Measurements from ENCODE around the gene CALML5. TPM values are rescaled to one million over a fixed set of nuclear protein-coding genes. Genes with fewer than 3 reads are reported as not detected.

CALML5 gene
- total RNA-seq, 4 donors from 2014 or later = not detected

DNA sequence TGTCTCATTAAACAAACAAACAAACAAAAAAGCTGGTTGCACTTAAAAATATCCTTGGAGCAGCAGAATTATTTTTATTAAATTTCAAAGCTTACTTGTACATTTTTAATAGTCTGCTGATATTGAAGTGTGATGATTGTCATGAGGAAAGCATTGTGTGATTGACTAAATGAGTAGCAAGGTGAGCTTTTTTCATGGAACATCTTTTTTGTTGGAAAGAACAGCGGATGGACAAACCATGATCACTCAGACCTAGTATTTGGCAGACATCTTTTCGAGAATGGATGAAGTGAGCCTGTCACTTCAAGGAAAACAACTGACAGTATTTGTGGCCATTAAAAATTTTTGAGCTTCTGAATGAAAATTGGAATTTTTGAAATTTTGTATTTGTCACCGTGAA, 19.7 kb upstream of the CALML5 start:
- DNase-seq = no peak
- peaks cover 0 to 27% (median 26%) of the 10 kb centered on the region in 4 donors for H3K4me1 ChIP-seq
- WGBS, 2 donors (ENCODE audit: low coverage in 1 of 2) = 93% methylated on average over 3 of the region's 3 CpGs
- no peaks in the 10 kb centered on the region for H3K36me3 ChIP-seq
- intact Hi-C loops (cut with DNase I; ENCODE audit: low total_unique reads) (no loop called here), in situ Hi-C loops (cut with MboI; ENCODE audit: low pct_ligation_motif_present in 1 of 4, low pct_unique_long_range_greater_than_20kb in 1 of 4, low sequenced_read_pairs in 3 of 4) (no loop called here)
- peak overlapping the region in 2 of 4 donors; percentile 69 to 72 for H3K27ac ChIP-seq
- H3K9me3 ChIP-seq = no peaks in the 10 kb centered on the region
- TF ChIP-seq CTCF (IDR thresholded peaks at IDR 0.05) = no peak
- no peak for TF ChIP-seq EP300 (IDR thresholded peaks at IDR 0.05; ENCODE audit: low read depth)
- TF ChIP-seq POLR2A (IDR thresholded peaks at IDR 0.05) = no peak
- TF ChIP-seq POLR2AphosphoS5 (IDR thresholded peaks at IDR 0.05) = no peak
- no peaks in the 10 kb centered on the region for H3K27me3 ChIP-seq
- no peak overlapping the region for H3K4me3 ChIP-seq

DNA sequence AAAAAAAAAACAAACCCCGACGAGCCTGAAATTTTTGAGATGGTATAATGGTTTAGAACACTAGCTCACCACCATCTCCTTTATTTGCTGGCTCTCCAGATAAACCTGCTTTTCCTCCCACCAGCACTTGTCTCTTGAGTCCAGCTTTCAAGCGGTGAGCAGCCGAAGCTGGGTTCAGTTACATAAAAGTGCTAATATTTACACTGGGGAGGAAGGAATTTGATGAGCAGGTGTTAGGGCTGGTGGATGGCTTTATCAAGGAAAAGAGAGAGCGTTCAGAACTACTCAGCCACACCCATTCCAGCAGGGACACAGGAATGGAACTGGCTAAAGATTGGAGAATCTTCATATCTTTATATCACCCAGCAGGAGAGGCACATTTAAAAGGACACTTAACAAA, 18.8 kb upstream of the CALML5 start:
- Histone ChIP-seq H3K36me3 (no peaks in the 10 kb centered on the region), H3K27me3 (no peaks in the 10 kb centered on the region), H3K9me3 (no peaks in the 10 kb centered on the region), H3K4me3 (no peak overlapping the region), H3K27ac (peak overlapping the region; percentile 44 to 74 (median 70)), H3K4me1 (peaks cover 0 to 27% (median 26%) of the 10 kb centered on the region in 4 donors)
- in situ Hi-C loops (cut with MboI; ENCODE audit: low pct_ligation_motif_present in 1 of 4, low pct_unique_long_range_greater_than_20kb in 1 of 4, low sequenced_read_pairs in 3 of 4) (no loop called here), intact Hi-C loops (cut with DNase I; ENCODE audit: low total_unique reads) (no loop called here)
- TF ChIP-seq CTCF (IDR thresholded peaks at IDR 0.05) = no peak
- no peak for TF ChIP-seq POLR2A (IDR thresholded peaks at IDR 0.05)
- 30 to 48% methylated on average over 5 of the region's 5 CpGs for WGBS, 2 donors (ENCODE audit: low coverage in 1 of 2)
- DNase-seq = peak; percentile 42

- no peaks in the 10 kb centered on the region for H3K36me3 ChIP-seq
- H3K4me3 ChIP-seq = no peak overlapping the region
- intact Hi-C loops (cut with DNase I; ENCODE audit: low total_unique reads) (no loop called here), in situ Hi-C loops (cut with MboI; ENCODE audit: low pct_ligation_motif_present in 1 of 4, low pct_unique_long_range_greater_than_20kb in 1 of 4, low sequenced_read_pairs in 3 of 4) (no loop called here)
- WGBS, 2 donors (ENCODE audit: low coverage in 1 of 2) = 26 to 36% methylated on average over 5 of the region's 5 CpGs
- no peaks in the 10 kb centered on the region for H3K9me3 ChIP-seq
- DNase-seq = no peak
- peak overlapping the region; percentile 44 to 74 (median 70) for H3K27ac ChIP-seq
- H3K27me3 ChIP-seq = no peaks in the 10 kb centered on the region
- TF ChIP-seq CTCF (IDR thresholded peaks at IDR 0.05) (no peak), POLR2A (IDR thresholded peaks at IDR 0.05) (no peak), POLR2AphosphoS5 (IDR thresholded peaks at IDR 0.05) (no peak), EP300 (IDR thresholded peaks at IDR 0.05; ENCODE audit: low read depth) (no peak)
- peaks cover 0 to 27% (median 26%) of the 10 kb centered on the region in 4 donors for H3K4me1 ChIP-seq
Measured at GRCh38 chr10:5517546-5517945, 18.2 kb upstream of the CALML5 start.

DNA sequence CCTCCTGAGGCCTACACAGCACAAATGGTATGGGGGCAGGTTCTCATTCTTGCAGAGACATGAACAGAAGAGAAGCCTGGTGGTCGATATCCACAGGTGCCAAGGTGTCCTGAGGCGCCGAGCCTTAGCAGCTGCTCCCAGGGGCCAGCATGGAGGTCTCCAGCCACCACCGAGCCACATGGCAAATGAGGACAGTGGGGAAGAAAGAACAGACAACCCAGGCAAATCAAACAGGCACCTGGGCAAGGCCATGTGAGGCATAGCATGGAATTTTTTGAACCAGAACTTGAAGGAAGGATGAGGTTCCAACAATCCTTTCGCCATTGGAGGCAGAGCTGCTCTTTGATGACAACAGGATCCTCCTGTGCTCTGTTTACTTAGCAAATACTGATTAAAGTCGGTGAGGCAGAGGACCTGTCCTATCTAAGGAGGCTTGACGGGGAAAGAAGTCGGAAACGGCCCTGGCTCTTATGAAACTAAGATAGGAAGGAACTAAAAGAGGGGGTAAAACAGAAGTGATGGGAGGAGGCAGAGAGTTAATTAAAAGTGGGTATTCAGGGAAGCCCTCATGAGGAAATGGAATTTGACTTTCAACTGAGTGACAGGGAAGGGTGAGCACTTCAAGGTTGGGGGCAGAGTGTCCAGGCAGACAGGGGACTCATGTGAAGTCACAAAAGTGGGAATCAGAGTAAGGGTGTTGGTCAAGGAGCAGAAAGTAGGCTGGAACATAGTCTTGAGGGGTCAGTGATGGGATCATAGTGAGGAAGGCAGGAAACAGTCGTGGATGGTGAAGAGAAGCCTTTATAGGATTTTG, 16.8 kb upstream of the CALML5 start:
- TF ChIP-seq CTCF (IDR thresholded peaks at IDR 0.05) = no peak
- TF ChIP-seq POLR2AphosphoS5 (IDR thresholded peaks at IDR 0.05) = no peak
- no peak for TF ChIP-seq EP300 (IDR thresholded peaks at IDR 0.05; ENCODE audit: low read depth)
- no peak for TF ChIP-seq POLR2A (IDR thresholded peaks at IDR 0.05)
- Histone ChIP-seq H3K4me1 (peaks cover 0 to 27% (median 26%) of the 10 kb centered on the region in 4 donors), H3K27ac (no peak overlapping the region), H3K27me3 (no peaks in the 10 kb centered on the region), H3K4me3 (no peak overlapping the region), H3K36me3 (no peaks in the 10 kb centered on the region), H3K9me3 (no peaks in the 10 kb centered on the region)
- 47 to 70% methylated on average over 5 to 10 of the region's 10 CpGs for WGBS, 2 donors (ENCODE audit: low coverage in 1 of 2)
- intact Hi-C loops (cut with DNase I; ENCODE audit: low total_unique reads) (no loop called here), in situ Hi-C loops (cut with MboI; ENCODE audit: low pct_ligation_motif_present in 1 of 4, low pct_unique_long_range_greater_than_20kb in 1 of 4, low sequenced_read_pairs in 3 of 4) (no loop called here)
- DNase-seq = no peak

Measured in transverse colon (tissue), 4 donors.